HG03045 (cell line): ENCODE results near the gene SLC22A3.

Source experiments
- ATAC-seq: cut with Tn5 transposase; IDR thresholded peaks from one replicate; pipeline ENCODE4 v1.9.1; 2021; ENCODE audit warnings: mild to moderate bottlenecking, moderate library complexity; ENCODE audit not compliant: unreplicated experiment

The SLC22A3 gene

DNA sequence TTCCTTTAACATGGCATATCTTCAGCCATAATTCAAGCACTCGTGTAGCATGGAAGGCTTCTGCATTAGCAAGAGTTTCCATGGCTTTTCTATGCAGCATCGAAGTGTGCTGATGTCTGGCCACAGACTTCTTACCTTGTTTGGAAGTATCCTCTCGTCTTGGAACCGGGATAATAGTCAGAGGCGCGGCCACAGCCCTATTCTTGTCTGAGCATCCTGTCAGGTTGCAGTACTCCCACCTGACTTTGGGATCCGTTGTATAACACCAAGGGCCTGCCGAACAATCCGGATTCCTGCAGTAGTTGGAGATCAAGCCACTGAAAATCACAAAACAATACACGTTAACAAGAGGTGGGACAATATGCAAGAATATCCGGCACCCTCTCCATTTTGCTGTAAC lies 138.9 kb downstream of the SLC22A3 start:
- no peak for ATAC-seq

DNA sequence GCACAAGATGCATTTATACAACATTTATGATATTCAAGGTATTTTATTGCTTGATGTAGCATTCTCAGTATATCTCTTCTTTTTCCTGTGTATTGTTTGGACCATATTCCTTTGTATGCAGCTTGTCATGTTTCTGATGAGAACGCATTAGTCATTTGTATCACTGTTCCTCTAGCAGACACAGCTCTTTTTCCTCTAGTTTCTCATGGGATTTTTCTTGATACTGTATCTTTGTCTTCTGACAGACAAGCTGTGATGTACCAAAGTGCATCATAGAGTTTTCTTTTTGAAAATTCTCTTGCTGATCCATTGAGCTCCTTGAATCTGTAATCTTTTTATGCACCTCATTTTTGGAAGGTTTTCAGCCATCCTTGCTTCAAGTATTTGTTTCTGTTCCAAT lies 140.9 kb downstream of the SLC22A3 start:
- ATAC-seq = no peak

GRCh38 chr6:160494576-160494975 lies 146.4 kb downstream of the SLC22A3 start:
- no peak for ATAC-seq

GRCh38 chr6:160500639-160501038 lies 152.5 kb downstream of the SLC22A3 start:
- ATAC-seq = no peak
